ENCODE data around the gene MTA3.
A peak's percentile ranks its signal among the peaks of the same experiment; 100 is the strongest.
"Not testable (repeated sequence)": the region's sequence is repeated elsewhere in the genome, so short reads cannot be mapped to it uniquely, and the experiment has no call there.

The MTA3 gene

DNA sequence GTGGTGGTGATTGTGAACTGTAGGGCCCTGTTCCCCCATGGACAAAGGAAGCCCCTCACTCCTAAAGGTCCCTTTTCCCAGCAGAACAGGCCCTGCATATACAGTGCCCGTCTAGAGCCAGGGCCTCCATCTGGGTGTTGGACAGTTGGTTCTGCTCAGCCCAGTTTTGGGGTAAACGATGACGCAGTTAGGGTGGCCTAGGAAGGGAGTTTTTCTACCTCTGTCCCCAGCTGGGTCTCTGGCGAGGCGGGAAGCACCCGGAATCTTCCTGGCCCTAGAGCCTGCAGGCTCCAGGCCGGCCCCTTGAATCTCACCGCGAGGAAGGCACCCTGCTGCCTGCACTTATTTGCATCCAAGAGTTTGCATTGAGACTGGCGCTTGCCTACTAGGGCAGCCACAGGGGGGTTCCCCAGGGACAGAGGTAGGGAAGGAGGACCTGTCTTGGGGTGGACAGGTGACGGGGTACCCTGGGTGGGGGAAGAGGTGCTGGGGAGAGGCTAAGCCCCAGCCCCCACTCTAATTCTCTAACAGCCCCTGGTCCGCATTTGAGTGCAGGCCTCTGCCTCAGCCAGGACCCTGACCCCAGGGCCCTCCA, 529 bp upstream of the MTA3 start:
- no peak for DNase-seq

DNA sequence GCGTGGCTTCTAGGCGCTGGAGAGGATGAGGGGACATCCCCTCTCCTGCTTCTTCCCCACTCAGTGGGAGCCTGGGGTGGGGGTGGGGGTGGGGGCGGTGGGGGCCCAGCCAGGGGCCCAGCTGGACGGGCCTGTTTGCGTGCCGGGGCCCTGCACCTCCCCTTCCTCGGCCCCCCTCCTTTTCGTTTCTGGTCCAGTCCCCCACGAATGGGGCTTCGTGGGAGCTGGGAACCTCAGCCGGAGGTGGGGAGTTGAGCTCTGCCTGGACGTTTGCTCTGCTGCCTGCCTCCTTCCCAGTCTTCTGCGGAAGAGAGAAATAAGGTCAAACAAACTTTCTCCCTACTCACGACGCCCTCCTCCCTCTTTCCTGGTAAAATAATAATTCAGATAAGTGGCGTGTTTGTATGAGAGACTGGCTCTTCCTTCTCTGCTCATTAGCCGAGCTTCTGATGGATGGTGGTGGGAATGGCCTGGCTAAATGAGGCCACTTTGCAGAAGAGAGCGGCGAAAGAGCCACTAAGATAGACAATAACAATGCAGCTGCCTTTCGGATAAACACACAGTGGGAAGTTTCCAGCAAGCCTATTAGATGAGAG, 782 bp downstream of the MTA3 start:
- DNase-seq: no peak

DNA sequence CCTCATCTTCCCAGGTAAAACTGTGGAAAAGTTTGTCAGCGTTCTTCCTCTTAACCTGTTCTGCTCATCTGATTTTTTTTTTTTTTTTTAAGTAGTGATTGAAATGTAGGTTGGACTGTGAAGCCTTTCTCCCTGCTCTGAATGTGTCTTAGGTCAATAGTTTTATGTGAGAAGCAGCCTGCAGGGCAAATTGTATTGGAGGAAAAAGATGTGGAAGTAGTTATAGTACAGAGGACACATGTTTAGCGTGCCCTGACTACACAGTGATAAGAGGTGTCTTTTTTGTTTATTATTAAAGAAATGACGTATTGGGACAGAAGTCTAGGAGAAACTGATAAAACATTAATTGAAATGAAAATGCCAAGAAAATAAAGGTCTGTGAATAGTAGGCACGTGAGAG, 1.5 kb downstream of the MTA3 start:
- DNase-seq: no peak

DNA sequence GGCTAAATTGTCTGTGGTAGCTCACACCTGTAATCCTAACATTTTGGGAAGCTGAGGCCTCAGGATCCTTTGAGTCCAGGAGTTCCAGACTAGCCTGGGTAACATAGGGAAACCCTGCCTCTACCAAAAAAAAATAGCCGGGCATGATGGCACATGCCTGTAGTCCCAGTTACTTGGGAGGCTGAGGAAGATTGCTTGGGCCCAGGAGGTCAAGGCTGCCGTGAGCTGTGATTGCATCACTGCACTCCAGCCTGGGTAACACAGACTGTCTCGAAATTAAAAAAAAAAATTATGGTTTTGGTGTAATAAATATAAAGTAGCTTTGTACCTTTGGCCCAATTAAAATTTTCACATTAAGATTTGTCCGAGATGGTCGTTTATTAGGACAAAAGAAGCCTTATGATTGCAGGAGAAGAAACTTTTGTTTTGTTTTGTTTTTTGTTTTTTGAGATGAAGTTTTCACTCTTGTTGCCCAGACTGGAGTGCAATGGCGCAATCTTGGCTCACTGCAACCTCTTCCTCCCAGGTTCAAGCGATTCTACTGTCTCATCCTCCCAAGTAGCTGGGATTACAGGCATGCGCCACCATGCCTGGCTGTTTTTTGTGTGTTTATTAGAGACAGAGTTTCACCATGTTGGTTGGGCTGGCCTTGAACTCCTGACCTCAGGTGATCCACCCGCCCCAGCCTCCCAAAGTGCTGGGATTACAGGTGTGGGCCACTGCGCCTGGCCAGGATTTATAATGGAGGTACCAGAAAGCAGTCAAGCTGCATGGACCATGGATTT, 4.1 kb downstream of the MTA3 start:
- DNase-seq: no peak

DNA sequence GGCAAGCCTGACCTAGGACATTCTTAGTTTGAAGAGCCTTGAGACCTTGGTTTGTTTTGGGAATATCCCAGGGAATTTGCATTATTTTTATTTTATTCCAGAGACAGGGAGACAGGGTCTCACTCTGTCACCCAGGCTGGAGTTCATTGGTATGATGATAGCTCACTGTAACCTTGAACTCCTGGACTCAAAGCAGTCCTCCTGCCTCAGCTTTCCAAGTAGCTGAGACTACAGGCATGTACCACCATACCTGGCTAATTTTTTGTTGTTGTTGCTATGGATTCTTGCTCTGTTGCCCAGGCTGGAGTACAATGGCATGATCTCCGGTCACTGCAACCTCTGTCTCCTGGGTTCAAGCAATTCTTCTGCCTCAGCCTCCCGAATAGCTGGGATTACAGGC, 4.8 kb downstream of the MTA3 start:
- DNase-seq: no peak

DNA sequence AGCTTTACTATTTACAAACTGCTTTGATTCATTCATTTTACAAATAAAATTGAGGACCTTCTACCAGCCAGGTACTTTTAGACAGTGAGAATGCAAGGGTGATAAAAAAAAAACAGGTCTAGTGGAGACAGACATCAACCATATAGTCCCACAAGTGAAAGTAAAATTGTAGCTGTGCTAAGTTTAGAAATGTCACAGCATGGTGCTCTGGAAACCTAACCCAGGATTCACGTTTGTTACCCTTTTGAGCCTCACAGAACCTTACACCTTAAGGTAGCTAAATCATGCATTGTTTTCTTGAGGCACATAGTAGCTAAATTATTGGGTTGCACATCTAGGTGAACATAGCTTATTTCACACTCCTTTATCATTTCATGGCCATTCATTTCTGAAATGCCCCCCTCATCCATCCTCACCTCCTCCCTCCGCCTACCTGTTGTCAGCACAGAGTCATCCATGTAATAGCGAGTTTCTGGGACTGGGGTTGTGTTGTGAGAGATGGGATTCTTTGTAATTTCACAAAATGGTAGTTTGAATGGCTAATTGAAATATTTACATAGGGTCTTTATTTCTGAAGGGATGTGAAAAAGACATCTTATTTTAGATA, 7.1 kb downstream of the MTA3 start:
- no peak for DNase-seq

DNA sequence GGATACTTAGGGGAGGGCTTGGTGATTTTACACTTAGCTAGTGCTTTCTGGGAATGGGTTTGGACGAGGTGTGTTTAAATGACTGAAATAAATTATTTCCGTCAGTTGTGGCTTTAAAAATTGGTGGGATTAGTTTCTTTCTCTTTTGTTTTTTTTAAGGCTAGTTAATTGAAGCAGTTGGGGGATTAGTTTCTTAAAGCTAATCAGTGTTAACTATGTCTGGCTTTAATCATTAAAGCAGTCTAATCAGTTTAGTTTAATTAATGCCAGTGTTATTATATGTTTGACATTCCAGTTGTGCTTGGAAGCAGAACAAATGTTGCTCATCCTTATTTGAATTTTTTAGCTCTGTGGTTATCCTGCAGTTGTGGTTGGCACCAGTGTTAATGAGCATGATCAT, 10.2 kb downstream of the MTA3 start:
- no peak for DNase-seq

DNA sequence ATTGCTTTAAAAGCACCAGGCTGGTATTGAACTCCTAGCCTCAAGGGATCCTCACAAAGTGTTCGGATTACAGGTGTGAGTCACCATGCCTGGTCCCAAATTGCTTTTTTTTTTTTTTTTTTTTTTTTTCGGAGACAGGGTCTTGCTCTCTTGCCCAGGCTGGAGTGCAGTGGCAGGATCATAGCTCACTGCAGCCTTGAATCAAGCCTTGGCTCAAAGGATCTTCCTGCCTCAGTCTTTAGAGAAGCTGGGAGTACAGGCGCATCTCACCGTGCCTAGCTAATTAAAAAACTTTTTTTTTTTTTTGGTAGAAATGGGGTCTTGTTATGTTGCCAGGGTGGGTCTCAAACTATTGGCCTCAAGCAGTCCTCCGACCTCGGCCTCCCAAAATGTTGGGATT, 12.8 kb downstream of the MTA3 start:
- no peak for DNase-seq

DNA sequence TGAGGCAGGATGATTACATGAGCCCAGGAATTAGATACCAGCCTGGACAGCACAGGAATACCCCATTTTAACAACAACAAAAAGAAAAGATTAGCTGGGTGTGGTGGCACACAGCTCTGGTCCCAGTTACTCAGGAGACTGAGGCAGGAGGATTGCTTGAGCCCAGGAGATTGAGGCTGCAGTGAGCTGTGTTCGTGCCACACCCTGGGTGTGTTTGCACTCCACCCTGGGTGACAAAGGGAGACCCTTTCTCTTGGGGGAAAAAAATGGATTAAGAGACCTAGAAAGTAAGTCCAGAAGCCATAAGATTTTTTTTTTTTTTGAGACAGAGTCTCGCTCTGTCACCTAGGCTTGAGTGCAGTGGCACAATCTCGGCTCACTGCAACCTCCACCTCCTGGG, 16.2 kb downstream of the MTA3 start:
- not testable (repeated sequence) for DNase-seq

DNA sequence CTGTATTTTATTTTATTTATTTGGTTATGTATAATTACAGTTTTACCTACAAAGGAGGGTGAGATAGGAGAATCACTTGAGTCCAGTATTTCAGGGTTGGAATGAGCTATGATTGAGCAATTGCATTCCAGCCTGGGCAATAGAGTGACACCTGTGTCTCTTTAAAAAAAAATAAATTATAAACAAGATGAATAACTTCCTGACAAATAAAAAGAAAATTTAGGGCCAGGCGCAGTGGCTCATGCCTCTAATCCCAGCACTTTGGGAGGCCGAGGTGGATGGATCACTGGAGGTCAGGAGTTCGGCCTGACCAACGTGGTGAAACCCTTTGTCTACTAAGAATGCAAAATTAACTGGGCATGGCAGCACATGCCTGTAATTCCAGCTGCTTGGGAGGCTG, 17.3 kb downstream of the MTA3 start:
- DNase-seq: no peak

DNA sequence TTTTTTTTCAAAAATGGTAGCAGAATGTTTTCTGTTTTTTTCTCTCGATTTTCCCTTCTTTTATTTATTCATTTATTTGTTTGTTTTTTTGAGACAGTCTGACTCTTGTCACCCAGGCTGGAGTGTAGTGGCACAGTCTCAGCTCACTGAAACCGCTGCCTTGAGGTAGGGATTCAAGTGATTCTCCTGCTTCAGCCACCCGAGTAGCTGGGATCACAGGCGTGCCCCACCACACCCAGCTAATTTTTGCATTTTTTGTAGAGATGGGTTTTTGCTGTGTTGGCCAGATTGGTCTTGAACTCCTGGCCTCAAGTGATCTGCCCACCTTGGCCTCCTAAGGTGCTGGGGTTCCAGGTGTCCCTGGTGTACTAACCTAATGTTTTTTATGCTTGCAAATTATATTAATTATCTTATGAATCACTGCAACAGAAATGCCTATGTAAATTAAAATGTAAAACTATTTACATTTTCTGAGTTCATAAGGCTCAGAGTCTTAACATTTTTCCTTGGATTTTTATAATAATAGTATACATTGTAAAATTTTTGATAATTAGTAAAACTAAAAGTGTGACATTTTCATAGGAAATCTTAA, 19.2 kb downstream of the MTA3 start:
- DNase-seq: no peak

DNA sequence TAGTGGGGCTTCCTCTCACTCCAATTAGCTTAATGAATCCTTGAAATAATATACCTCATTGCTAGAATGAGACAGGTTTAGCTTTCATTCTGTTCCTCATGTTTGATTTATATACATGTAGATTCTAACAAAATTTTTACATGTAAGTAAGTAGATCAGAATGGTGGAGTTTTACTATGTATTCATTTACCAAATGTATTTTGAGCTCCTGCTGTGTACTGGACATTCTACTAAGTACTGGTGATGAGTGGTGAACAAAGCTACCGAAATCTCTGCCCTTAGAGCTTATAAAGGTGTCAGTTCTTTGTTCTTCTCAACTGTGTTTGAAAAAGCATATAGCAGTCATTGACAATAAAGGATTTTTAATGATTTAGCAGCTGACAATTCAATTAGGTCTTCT, 19.7 kb downstream of the MTA3 start:
- DNase-seq: no peak

DNA sequence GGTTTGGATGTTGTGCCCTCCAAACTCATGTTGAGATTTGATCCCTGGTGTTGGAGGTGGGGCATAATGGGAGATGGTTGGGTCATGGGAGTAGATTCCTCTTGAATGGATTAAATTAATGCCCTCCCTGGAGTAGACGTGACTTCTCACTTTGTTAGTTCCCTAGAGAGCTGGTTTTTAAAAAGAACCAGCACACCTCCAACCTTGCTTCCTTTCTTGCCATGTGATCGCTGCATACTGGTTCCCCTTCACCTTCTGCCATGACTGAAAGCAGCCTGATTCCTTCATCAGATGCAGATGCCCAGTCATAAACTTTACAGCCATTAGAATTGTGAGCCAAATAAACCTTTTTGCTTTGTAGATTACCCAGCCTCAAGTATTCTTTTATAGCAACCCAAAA, 21.7 kb downstream of the MTA3 start:
- no peak for DNase-seq

DNA sequence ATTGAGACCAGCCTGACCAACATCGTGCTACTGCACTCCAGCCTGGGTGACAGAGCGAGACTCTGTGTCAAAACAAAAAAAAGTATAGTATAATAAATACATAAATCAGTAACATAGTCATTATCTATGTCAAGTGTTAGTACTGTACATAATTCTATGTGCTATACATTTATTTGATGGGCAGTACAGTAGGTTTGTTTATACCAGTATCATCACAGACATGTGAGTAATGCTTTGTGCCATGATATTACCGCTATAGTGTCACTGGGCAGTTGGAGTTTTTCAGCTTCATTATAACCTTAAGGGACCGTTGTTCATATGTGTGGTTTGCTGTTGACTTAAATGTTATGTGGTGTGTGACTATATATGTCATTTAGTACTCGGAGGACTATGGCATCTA, 24.9 kb downstream of the MTA3 start:
- DNase-seq: no peak

DNA sequence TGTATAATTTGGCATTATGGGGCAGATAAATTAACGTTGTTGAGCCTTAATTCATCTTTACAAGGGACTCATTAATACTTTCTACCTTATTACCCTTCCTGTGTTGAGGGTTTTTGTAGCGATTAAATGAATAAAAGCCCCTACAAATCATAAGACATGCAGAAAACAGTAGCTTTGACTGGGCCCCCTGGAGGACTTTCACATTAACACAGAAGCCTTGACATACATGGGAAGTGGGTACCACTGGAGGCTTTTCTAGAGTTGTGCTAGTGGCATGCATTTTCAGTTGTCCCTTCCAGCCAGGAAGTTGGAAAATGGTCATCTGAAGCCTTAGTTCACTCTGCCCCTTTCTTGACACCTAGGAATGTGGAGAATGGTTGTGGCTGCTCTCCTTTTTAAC, 30.2 kb downstream of the MTA3 start:
- no peak for DNase-seq

DNA sequence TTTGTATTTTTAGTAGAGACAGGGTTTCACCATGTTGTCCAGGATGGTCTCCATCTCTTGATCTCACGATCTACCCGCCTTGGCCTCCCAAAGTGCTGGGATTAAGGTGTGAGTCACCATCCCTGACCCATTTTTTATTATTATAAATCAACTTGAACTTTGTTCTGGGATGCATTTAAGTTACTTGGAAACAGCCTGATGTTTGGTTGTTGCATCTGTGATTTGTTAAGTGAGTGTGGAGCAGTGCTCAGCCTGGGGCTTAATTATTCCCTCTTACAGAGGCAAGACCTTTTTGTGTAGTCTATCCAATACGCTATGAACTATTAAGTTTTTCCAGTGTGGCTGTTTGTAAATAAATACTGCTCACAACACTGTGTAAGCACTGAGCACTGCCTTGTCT, 32.6 kb downstream of the MTA3 start:
- no peak for DNase-seq

DNA sequence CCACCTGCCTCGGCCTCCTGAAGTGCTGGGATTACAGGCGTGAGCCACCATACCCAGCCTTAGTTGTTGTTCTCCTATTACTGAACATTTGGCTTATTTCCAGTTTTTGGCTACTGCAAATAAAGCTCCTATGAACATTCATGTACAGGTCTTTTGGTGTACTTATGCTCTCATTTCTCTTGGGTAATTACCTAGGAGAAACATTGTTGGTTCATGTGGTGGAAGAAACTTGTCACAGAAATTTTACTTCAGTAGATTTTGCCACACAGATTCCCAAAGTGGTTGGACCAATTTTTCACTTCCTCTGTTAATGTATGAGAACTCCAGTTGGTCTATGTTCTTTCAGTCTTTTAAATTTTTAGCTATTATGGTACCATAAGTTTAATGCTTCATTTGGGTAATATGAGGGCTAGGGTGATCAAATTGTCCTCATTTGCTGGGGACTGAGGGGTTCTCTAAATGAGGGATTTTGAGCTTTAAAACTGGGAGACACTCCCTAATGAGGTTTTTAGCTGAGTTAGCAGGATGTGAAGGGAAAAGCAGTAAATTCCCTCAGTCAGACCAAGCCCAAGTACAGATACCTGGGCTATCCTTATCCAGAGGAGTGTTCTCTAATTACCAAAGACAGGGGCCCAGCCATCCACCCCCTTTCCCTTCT, 33.9 kb downstream of the MTA3 start:
- DNase-seq: peak; percentile 17

DNA sequence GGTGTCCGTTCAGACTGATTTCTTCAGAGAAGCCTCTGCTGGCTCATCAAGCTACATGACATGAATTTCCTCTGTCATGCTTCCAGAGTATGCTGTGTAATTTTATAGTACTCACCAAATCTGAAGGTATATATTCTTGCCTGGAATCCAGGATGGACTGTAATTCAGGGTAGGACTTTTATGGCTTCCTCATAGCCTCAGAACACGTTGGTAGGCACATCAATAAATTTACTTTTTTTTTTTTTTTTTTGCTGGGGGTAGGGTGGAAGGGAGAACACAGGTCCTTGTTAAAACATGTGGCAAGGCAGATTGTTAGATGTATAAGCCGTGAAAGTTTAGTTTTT, 34.4 kb downstream of the MTA3 start:
- no peak for DNase-seq

DNA sequence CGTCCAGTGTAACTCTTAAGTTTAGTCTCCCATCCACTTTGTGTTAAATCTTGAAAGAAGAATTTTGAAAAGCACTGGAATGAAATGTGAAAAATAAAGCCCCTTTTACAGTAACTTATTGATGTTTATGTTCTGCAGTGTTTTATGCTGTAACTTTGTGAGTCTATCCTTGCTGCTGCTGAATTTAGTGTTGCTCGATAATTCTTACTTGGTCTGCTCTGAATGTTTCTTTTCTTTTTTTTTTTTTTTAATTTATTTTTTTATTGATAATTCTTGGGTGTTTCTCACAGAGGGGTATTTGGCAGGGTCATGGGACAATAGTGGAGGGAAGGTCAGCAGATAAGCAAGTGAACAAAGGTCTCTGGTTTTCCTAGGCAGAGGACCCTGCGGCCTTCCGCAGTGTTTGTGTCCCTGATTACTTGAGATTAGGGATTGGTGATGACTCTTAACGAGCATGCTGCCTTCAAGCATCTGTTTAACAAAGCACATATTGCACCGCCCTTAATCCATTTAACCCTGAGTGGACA, 36.0 kb downstream of the MTA3 start:
- DNase-seq: not testable (repeated sequence)

DNA sequence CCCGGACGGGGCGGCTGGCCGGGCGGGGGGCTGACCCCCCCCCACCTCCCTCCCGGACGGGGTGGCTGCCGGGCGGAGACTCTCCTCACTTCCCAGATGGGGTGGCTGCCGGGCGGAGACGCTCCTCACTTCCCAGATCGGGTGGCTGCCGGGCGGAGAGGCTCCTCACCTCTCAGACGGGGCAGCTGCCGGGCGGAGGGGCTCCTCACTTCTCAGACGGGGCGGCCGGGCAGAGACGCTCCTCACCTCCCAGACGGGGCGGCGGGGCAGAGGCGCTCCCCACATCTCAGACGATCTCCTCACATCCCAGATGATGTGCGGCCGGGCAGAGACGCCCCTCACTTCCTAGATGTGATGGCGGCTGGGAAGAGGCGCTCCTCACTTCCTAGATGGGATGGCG, 37.7 kb downstream of the MTA3 start:
- not testable (repeated sequence) for DNase-seq

DNA sequence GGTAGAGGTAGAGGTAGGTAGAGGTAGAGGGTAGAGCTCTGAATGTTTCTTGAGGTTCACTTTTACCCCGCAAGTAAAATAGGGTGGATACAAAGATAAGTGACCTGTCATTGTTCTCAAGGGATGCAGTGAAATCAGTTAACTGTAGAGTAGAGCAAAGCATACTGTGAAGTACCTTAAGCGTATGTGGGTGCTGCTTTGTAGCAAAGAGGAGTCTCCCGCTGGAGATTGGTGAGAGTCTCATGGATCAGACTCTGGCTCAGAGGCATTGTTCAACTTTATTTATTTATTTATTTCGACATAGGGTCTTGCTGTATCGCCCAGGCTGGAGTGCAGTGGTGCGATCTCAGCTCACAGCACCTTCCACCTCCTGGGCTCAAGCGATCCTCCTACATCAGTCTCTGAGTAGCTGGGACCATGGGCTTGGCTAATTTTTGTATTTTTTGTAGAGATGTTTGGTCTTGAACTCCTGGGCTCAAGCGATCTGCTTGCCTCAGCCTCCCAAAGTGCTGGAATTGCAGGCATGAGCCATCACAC, 38.7 kb downstream of the MTA3 start:
- no peak for DNase-seq

DNA sequence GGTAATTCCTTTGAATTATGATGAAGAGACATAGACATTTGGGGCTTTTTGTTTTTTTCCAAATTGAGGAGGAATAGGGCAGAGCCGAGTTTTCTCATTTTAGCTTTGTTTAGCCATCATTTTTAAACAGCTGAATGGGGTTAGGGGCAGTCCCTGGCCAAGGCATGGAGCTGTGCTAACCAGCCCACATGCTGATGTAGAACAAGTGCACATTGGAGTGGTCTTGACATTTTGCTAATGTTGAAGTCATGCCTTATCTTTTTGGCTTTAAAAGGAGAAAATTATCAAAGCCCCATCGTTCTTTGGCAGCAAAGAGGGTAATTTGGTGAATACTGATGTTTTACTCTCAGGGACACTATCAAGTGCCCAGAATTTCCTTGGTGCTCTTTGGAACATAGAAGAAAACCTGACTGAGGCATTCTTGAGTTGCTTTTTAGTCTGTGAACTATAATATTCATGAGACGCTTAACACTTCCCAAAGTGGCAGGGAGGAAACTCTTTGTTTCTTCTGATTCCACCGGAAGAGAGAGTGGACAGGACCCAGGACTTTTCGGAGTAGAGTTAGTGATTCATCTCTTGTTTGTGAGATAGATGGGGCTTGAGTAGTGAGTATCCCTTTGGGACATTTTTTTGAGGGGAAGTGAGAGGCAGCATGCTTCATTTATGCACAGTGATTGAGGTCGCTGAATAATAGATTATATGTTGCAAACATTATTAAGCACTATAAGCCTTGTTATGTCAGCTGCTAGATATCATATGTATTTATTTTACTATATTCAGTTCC, 45.0 kb downstream of the MTA3 start:
- DNase-seq: no peak
